ENCODE results near the gene USP40.
"Not testable (repeated sequence)": the region's sequence is repeated elsewhere in the genome, so short reads cannot be mapped to it uniquely, and the experiment has no call there.

The USP40 gene

GRCh38 chr2:233602076-233602475, 35.5 kb upstream of the USP40 start:
- no peak for TF ChIP-seq CTCF (IDR thresholded peaks at IDR 0.05; ENCODE audit: low read depth, low read length)
- no peak overlapping the region for H3K4me3 ChIP-seq (ENCODE audit: low read depth, low read length)
- no peak for DNase-seq (ENCODE audit: low read depth, low spot score)
- in situ Hi-C loops (cut with HindIII; ENCODE audit: low sequenced_read_pairs) = no loop called here

- no peak for TF ChIP-seq CTCF (IDR thresholded peaks at IDR 0.05; ENCODE audit: low read depth, low read length)
- in situ Hi-C loops (cut with HindIII; ENCODE audit: low sequenced_read_pairs) = no loop called here
- DNase-seq (ENCODE audit: low read depth, low spot score) = no peak
- no peak overlapping the region for H3K4me3 ChIP-seq (ENCODE audit: low read depth, low read length)
Observed at GRCh38 chr2:233600386-233600785, 33.8 kb upstream of the USP40 start.

- TF ChIP-seq CTCF (IDR thresholded peaks at IDR 0.05; ENCODE audit: low read depth, low read length) = no peak
- in situ Hi-C loops (cut with HindIII; ENCODE audit: low sequenced_read_pairs) = no loop called here
- no peak for DNase-seq (ENCODE audit: low read depth, low spot score)
- H3K4me3 ChIP-seq (ENCODE audit: low read depth, low read length) = no peak overlapping the region
Observed at GRCh38 chr2:233598952-233599351, 32.4 kb upstream of the USP40 start.

- no peak for DNase-seq (ENCODE audit: low read depth, low spot score)
- no peak overlapping the region for H3K4me3 ChIP-seq (ENCODE audit: low read depth, low read length)
- TF ChIP-seq CTCF (IDR thresholded peaks at IDR 0.05; ENCODE audit: low read depth, low read length) = no peak
- in situ Hi-C loops (cut with HindIII; ENCODE audit: low sequenced_read_pairs) = no loop called here
Observed at GRCh38 chr2:233597522-233597921, 30.9 kb upstream of the USP40 start.

GRCh38 chr2:233593201-233593600, 26.6 kb upstream of the USP40 start:
- in situ Hi-C loops (cut with HindIII; ENCODE audit: low sequenced_read_pairs) = no loop called here
- H3K4me3 ChIP-seq (ENCODE audit: low read depth, low read length) = no peak overlapping the region
- no peak for DNase-seq (ENCODE audit: low read depth, low spot score)
- no peak for TF ChIP-seq CTCF (IDR thresholded peaks at IDR 0.05; ENCODE audit: low read depth, low read length)

GRCh38 chr2:233592706-233593105, 26.1 kb upstream of the USP40 start:
- H3K4me3 ChIP-seq (ENCODE audit: low read depth, low read length); DNase-seq (ENCODE audit: low read depth, low spot score); in situ Hi-C loops (cut with HindIII; ENCODE audit: low sequenced_read_pairs): not testable (repeated sequence)

- no peak for DNase-seq (ENCODE audit: low read depth, low spot score)
- no peak for TF ChIP-seq CTCF (IDR thresholded peaks at IDR 0.05; ENCODE audit: low read depth, low read length)
- in situ Hi-C loops (cut with HindIII; ENCODE audit: low sequenced_read_pairs) = no loop called here
- H3K4me3 ChIP-seq (ENCODE audit: low read depth, low read length) = no peak overlapping the region
Observed at GRCh38 chr2:233588400-233588799, 21.8 kb upstream of the USP40 start.
